Glomerular endothelial cell (primary cell): ENCODE measurements around the gene CPSF4L. TPM values are rescaled to one million over a fixed set of nuclear protein-coding genes. Genes with fewer than 3 reads are reported as not detected.

Experiments used
- DNase-seq: peaks from one replicate; pipeline ENCODE4 v3.0.0-alpha.2; 2011; ENCODE audit warnings: low read depth, low spot score; ENCODE audit errors: extremely low read depth
- total RNA-seq: library from RNA; depleted of rRNA; stranded (reverse); fragments of >200 nt; gene quantifications from 2 replicates; pipeline ENCODE4 v1.2.3, GENCODE V29; 2015

The CPSF4L gene
- total RNA-seq, 1 donor from 2014 or later = 1.2 TPM

GRCh38 chr17:73205459-73205961 is 56.2 kb downstream of the CPSF4L start:
- no peak for DNase-seq

DNA sequence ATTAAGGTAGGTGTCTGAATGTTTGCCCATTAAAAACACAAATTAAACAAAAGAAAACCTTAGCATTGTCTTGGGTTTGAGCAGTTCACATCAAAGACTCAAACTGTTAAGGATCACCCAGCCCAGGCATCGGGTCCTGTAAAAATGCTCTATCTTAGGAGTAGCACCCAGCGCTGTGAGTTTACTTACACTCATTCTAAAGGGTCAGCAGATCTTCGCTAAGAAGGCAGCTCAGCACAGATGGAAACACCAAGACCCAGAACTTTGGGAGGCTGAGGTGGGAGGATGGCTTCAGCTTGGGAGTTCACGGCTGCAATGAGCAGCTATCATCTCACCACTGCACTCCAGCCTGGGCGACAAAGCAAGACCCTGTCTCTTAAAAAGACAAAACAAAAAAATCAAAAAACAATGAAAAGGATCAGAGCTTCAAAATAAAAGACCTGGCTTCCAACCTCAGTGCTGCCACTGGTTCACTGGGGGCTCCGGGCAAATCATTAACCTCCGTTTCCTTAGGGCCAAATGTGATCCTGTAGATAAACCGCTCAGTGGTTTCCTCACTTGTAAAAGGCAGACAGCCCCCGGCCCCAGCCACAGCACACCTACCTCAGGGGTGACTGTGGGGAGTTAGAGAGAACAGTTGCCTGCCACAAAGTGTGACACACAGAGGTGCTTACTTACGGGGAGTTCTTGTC is 57.7 kb downstream of the CPSF4L start:
- no peak for DNase-seq

DNA sequence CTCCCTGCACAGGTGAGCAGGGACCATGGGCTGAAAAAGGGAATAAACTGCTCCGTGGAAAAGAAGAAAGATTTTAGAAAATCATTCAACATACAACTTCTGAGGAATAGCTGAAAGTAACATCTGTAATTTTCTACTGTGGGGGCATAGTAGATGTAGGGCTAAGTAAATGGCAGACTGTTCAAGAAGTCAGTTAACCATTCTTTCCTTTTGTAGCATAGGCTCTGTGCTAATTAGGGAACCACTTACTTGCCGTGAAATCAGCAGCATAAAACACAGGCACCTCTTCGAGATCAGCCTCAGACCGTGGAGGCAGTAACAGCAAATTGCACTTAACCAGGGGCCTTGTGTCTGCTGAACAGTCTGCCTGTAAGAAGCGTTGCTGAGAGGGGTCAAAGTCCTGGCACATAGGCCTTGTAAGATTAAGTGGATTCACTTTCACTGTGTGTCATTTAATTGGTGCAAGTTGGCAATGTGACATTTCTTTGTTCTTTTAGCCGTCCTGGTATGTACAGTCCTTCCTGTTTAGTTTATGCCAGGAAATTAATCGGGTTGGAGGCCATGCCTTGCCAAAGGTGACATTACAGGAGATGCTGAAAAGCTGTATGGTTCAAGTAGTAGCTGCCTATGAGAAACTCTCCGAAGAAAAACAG is 58.4 kb downstream of the CPSF4L start:
- peak; percentile 71 for DNase-seq

DNA sequence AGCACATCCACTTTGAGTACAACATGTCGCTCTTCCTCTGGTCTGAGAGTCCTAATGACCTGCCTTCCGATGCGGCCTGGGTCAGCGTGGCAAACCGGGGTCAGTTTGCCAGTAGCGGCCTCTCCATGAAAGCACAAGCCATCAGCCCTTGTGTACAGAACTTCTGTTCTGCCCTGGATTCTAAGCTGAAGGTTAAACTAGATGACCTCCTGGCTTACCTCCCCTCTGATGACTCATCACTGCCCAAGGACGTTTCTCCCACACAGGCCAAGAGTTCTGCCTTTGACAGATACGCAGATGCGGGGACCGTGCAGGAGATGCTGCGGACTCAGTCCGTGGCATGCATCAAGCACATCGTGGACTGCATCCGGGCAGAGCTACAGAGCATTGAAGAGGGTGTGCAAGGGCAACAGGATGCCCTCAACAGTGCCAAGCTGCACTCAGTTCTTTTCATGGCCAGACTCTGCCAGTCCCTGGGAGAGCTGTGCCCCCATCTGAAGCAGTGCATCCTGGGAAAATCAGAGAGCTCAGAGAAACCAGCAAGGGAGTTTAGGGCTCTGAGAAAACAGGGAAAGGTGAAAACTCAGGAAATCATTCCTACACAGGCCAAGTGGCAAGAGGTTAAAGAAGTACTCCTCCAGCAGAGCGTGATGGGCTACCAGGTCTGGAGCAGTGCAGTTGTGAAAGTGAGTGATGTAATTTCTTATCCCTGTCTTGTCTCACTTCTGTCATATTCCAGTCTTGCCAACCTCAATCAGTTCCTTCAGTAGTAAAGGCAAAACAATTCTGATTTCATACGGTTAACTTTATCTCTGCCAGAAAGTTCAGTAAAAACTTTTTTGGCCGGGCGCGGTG is 60.2 kb downstream of the CPSF4L start:
- no peak for DNase-seq

DNA sequence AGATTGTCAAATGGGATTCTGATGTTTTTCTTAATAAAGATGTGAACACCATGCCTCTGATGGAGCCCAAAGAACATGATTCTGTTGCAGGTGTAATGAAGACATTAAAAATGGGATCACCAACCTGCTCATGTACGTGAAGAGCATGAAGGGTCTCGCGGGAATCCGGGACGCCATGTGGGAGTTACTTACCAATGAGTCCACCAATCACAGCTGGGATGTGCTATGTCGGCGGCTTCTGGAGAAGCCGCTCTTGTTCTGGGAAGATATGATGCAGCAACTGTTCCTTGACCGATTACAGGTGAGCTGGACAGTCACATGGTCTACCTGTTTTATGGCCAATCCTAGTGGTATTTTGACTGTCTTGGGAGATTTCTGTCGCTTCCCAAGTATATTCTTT is 61.2 kb downstream of the CPSF4L start:
- no peak for DNase-seq

- no peak for DNase-seq
These were observed 61.8 kb downstream of the CPSF4L start for GRCh38 chr17:73199751-73200317.

GRCh38 chr17:73198930-73199260 is 62.8 kb downstream of the CPSF4L start:
- DNase-seq = no peak

Other genes with a start within 250 kb of the CPSF4L start
- 5.8 and 17.7 TPM in 2 replicates for gene SLC39A11, start 169.2 kb downstream of the CPSF4L start, total RNA-seq
- gene SSTR2, start 96.9 kb downstream of the CPSF4L start, total RNA-seq = not detected in 2 replicates
- gene COG1, start 68.8 kb downstream of the CPSF4L start, total RNA-seq = 20.3 and 27.5 TPM in 2 replicates
- gene CDC42EP4, start 50.1 kb upstream of the CPSF4L start, total RNA-seq = 25.0 and 36.8 TPM in 2 replicates